Type B pancreatic cell (in vitro differentiated cells): ENCODE measurements around the gene EHMT1. TPM values are rescaled to one million over a fixed set of nuclear protein-coding genes. Genes with fewer than 3 reads are reported as not detected.
"Not testable (repeated sequence)": the region's sequence is repeated elsewhere in the genome, so short reads cannot be mapped to it uniquely, and the experiment has no call there.

ENCODE experiments used
- DNase-seq: peaks from one replicate; pipeline ENCODE4 v3.0.0; 2021; ENCODE audit warnings: mixed read lengths; ENCODE audit not compliant: unreplicated experiment; ENCODE audit errors: extremely low spot score
- H3K27ac Mint-ChIP-seq: 2 replicates; pipeline ENCODE4 v1.8.0; 2021; ENCODE audit warnings: mild to moderate bottlenecking, mixed read lengths
- H3K27me3 Mint-ChIP-seq: 2 replicates; pipeline ENCODE4 v1.8.0; 2021; ENCODE audit warnings: mixed read lengths
- H3K36me3 Mint-ChIP-seq: 2 replicates; pipeline ENCODE4 v1.8.0; 2021; ENCODE audit warnings: mixed read lengths
- H3K4me1 Mint-ChIP-seq: one replicate; pipeline ENCODE4 v1.8.0; 2021; ENCODE audit warnings: mixed read lengths; ENCODE audit not compliant: unreplicated experiment
- H3K4me3 Mint-ChIP-seq: 2 replicates; pipeline ENCODE4 v1.8.0; 2021; ENCODE audit warnings: mild to moderate bottlenecking, mixed read lengths
- H3K9me3 Mint-ChIP-seq: 2 replicates; pipeline ENCODE4 v1.8.0; 2021; ENCODE audit warnings: mixed read lengths
- total RNA-seq: library from RNA; stranded (reverse); gene quantifications from 2 replicates; pipeline ENCODE4 v1.2.1, GENCODE V29; 2021; ENCODE audit warnings: low replicate concordance
- TF ChIP-seq, protein P1 (sequence below): fragments of 200-600 bp; sonication (generic); conservative IDR thresholded peaks from 2 replicates; pipeline ENCODE4 v1.5.0; 2021; ENCODE audit warnings: antibody characterized with exemption, mild to moderate bottlenecking

The EHMT1 gene
- total RNA-seq, 1 donor from 2014 or later, result 111 TPM

DNA sequence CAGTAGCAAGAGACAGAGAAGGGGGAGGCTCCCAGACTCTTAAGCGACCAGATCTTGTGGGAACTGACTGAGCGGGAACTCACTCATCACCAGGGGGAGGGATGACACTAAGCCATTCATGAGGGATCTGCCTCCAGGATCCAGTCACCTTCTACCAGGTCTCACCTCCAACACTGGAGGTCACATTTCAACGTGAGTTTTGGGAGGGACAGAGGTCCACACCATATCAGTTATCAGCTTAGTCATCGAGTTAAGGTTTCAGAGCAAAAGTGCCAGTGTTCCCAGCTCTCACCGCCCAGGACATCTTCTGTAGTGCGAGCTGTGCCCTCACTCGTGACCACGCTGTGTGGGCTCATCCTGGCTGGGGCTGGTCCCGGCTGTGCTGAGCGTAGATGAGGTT, 160.1 kb downstream of the EHMT1 start:
- DNase-seq, result no peak
- H3K36me3 Mint-ChIP-seq, result peaks cover 21% of the 10 kb centered on the region
- H3K27me3 Mint-ChIP-seq, result no peaks in the 10 kb centered on the region
- H3K4me3 Mint-ChIP-seq, result no peak overlapping the region
- TF ChIP-seq, protein P1, sequence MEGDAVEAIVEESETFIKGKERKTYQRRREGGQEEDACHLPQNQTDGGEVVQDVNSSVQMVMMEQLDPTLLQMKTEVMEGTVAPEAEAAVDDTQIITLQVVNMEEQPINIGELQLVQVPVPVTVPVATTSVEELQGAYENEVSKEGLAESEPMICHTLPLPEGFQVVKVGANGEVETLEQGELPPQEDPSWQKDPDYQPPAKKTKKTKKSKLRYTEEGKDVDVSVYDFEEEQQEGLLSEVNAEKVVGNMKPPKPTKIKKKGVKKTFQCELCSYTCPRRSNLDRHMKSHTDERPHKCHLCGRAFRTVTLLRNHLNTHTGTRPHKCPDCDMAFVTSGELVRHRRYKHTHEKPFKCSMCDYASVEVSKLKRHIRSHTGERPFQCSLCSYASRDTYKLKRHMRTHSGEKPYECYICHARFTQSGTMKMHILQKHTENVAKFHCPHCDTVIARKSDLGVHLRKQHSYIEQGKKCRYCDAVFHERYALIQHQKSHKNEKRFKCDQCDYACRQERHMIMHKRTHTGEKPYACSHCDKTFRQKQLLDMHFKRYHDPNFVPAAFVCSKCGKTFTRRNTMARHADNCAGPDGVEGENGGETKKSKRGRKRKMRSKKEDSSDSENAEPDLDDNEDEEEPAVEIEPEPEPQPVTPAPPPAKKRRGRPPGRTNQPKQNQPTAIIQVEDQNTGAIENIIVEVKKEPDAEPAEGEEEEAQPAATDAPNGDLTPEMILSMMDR, result no peak
- peak overlapping the region; percentile 23 for H3K27ac Mint-ChIP-seq
- no peaks in the 10 kb centered on the region for H3K4me1 Mint-ChIP-seq
- H3K9me3 Mint-ChIP-seq, result no peaks in the 10 kb centered on the region

DNA sequence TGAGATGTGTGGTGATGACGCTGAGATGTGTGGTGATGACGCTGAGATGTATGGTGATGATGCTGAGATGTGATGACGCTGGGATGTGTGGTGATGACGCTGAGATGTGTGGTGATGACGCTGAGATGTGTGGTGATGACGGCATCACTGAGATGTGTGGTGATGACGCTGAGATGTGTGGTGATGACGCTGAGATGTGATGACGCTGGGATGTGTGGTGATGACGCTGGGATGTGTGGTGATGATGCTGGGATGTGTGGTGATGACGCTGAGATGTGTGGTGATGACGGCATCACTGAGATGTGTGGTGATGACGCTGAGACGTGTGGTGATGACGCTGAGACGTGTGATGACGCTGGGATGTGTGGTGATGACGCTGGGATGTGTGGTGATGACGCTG, 161.2 kb downstream of the EHMT1 start:
- not testable (repeated sequence) for H3K4me1 Mint-ChIP-seq, DNase-seq, H3K9me3 Mint-ChIP-seq, H3K27ac Mint-ChIP-seq, H3K4me3 Mint-ChIP-seq, H3K27me3 Mint-ChIP-seq
- H3K36me3 Mint-ChIP-seq, result peaks cover 23% of the 10 kb centered on the region

DNA sequence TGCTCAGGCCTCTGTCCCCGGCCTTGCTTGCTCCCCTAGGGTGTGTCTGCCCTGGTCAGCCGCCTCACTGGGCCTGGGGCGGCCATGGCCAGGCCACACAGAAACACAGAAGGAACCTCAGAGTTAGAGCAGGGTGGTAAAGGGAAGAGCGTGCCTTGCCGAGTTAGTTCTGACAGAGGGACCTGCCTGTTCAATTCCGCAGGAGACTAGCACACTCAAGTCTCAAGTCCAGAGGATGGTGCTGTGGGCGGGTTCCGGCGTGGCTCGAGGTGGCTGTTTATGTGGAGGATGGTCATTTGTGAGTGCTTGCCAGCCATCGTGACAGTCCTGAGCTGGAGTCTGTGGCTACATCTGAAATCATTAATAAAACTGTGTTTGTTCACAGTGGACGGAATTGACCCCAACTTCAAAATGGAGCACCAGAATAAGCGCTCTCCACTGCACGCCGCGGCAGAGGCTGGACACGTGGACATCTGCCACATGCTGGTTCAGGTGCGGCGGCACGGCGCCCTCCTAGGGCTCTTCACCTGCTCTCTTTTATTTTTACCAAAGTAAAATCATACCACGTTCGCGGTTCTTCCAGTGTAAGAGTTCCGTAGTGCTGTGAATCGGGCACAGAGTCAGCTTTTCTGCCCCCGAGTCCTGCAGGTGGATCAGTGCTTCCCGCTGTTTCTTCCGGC, 163.2 kb downstream of the EHMT1 start:
- TF ChIP-seq, protein P1, result no peak
- no peaks in the 10 kb centered on the region for H3K27me3 Mint-ChIP-seq
- H3K4me3 Mint-ChIP-seq, result no peak overlapping the region
- peaks cover 12% of the 10 kb centered on the region for H3K4me1 Mint-ChIP-seq
- no peak for DNase-seq
- H3K36me3 Mint-ChIP-seq, result peaks cover 26% of the 10 kb centered on the region
- H3K9me3 Mint-ChIP-seq, result no peaks in the 10 kb centered on the region
- no peak overlapping the region for H3K27ac Mint-ChIP-seq

DNA sequence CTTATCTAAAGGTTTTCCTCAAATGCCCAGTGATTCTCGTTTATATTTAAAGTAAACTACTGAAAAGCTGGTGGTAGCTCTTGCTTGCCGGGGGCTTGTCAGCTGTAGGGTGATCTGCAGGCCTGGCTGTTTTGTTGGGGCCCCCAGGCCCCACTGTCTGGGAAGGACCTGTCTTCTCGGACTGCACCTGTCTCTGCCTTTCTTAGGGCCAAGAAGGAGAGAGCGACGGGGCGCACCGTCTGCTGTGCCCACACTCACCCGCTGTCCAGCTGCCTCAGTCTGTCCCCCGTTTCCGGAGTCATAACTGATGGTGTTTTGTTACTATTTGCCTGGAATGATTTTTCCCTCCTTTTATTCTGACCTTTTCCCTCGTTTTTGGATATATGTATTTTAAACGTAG, 164.7 kb downstream of the EHMT1 start:
- Mint-ChIP-seq H3K27ac (no peak overlapping the region), H3K4me3 (no peak overlapping the region), H3K9me3 (no peaks in the 10 kb centered on the region), H3K4me1 (peaks cover 13% of the 10 kb centered on the region), H3K36me3 (peaks cover 24% of the 10 kb centered on the region), H3K27me3 (no peaks in the 10 kb centered on the region)
- DNase-seq, result no peak
- TF ChIP-seq, protein P1, result no peak

DNA sequence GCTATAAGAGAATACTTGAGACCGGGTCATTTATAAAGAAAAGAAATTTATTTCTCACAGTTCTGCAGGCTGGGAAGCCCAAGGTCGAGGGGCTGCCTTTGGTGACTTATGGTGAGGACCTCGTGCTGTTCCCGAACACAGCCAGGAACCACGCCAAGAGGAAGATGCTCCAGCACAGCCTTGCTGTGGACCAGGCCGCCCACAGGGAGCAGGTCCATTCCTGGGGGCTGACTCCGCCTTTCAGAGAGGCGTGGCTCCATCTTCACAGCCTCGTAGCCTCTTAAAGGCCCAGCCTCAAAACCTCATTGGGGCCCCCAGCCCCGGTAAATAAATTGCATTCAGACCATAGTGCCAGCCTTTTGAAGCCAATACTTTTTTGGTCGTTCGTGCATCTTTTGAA, 165.2 kb downstream of the EHMT1 start:
- H3K4me1 Mint-ChIP-seq, result peaks cover 13% of the 10 kb centered on the region
- H3K9me3 Mint-ChIP-seq, result no peaks in the 10 kb centered on the region
- peaks cover 20% of the 10 kb centered on the region for H3K36me3 Mint-ChIP-seq
- no peak overlapping the region for H3K4me3 Mint-ChIP-seq
- H3K27ac Mint-ChIP-seq, result no peak overlapping the region
- TF ChIP-seq, protein P1, result no peak
- no peak for DNase-seq
- no peaks in the 10 kb centered on the region for H3K27me3 Mint-ChIP-seq

DNA sequence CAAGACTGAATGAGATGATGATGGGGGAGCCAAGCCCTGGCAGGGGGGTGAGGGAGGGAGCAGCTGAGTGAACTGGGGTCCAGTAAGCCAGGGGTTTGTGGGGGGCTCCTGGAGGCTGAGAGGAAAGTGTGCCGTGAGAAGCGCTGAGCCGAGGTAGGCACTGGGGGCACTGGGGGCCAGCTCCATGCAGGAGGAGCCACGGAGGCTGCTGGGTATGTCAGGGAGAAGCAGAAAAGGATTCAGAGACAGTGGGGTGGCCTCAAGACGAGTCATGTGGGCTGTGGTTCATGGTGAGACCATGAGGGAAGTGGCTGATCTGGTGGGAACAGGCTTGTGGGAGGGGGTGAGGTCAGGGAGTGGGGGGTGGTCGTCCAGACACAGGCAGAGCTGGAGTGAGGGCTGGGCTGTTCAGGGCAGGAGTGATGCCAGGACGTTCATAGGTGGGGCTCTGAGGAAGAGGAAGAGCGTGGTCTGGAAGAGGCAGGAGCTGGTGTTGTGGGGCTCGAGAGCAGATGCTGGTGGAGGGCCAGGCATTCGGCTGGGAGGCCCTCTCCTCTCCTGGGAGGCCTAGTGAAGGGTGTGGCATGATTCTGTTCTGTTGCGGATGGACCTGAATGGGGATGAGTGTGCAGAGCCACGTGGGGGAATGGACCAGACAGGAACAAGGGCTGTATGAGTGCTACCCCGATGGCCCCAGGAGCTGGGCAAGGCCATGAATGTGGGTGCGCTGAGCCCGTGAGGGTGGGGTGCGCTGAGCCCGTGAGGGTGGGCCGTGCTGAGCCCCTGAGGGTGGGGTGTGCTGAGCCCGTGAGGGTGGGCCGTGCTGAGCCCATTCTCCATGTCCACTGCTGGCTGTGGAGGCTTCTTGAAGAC, 166.1 kb downstream of the EHMT1 start:
- Mint-ChIP-seq H3K27ac (no peak overlapping the region), H3K4me3 (no peak overlapping the region), H3K4me1 (peaks cover 13% of the 10 kb centered on the region), H3K27me3 (no peaks in the 10 kb centered on the region), H3K9me3 (no peaks in the 10 kb centered on the region), H3K36me3 (peaks cover 20% of the 10 kb centered on the region)
- DNase-seq, result no peak
- TF ChIP-seq, protein P1, result no peak
